HepG2 (cell line): ENCODE measurements around the gene ZMAT2. TPM values are rescaled to one million over a fixed set of nuclear protein-coding genes. Genes with fewer than 3 reads are reported as not detected.

Experiments used
- ATF1 ChIP-seq: IDR thresholded peaks from 2 replicates; pipeline ENCODE4 v1.6.1; 2016; ENCODE audit warnings: mild to moderate bottlenecking, control low read depth
- ATF7 ChIP-seq, 2 experiments: fragments of 450-650 bp in 1 of 2; sonication (generic) in 1 of 2; formaldehyde crosslinking in 1 of 2; IDR thresholded peaks; 2 replicates each; pipeline versions ENCODE4 v1.4.0 to v1.6.1; 2016 to 2020; ENCODE audit warnings: antibody characterized with exemption in 1 of 2, mild to moderate bottlenecking in 1 of 2, missing genetic modification reagents in 1 of 2
- CBX5 ChIP-seq: sonication (generic); formaldehyde crosslinking; IDR thresholded peaks from 2 replicates; pipeline ENCODE4 v1.4.0; 2020; ENCODE audit warnings: missing genetic modification reagents, borderline replicate concordance
- CEBPG ChIP-seq: IDR thresholded peaks from 2 replicates; pipeline ENCODE4 v1.6.1; 2016
- DBP ChIP-seq: sonication (generic); formaldehyde crosslinking; IDR thresholded peaks from 2 replicates; pipeline ENCODE4 v1.4.0; 2020; ENCODE audit warnings: missing genetic modification reagents; ENCODE audit errors: not compliant biosample characterization
- DMAP1 ChIP-seq: IDR thresholded peaks from 2 replicates; pipeline ENCODE4 v1.6.1; 2016
- GRHL1 ChIP-seq: sonication (generic); formaldehyde crosslinking; conservative IDR thresholded peaks from 2 replicates; pipeline ENCODE4 v1.8.0; 2022; ENCODE audit warnings: missing genetic modification reagents
- HES4 ChIP-seq: sonication (generic); formaldehyde crosslinking; IDR thresholded peaks from 2 replicates; pipeline ENCODE4 v1.9.0; 2021; ENCODE audit warnings: mild to moderate bottlenecking, missing genetic modification reagents, borderline replicate concordance
- HOXA3 ChIP-seq: sonication (generic); formaldehyde crosslinking; IDR thresholded peaks from 2 replicates; pipeline ENCODE4 v1.5.0; 2020; ENCODE audit warnings: missing genetic modification reagents
- MIER3 ChIP-seq: IDR thresholded peaks from 2 replicates; pipeline ENCODE4 v1.6.1; 2016; ENCODE audit warnings: missing compliant biosample characterization, borderline replicate concordance
- PHB2 ChIP-seq: fragments of 450-650 bp; IDR thresholded peaks from 2 replicates; pipeline ENCODE4 v1.6.1; 2018; ENCODE audit not compliant: partially characterized antibody
- RFXANK ChIP-seq: IDR thresholded peaks from 2 replicates; pipeline ENCODE4 v1.6.1; 2016
- TMF1 ChIP-seq: sonication (generic); formaldehyde crosslinking; IDR thresholded peaks from 2 replicates; pipeline ENCODE4 v1.8.1; 2022; ENCODE audit warnings: low read depth, missing genetic modification reagents
- ZBTB8A ChIP-seq: sonication (generic); formaldehyde crosslinking; IDR thresholded peaks from 2 replicates; pipeline ENCODE4 v1.4.0; 2020; ENCODE audit warnings: mild to moderate bottlenecking, low read depth, missing genetic modification reagents, borderline replicate concordance
- ZNF530 ChIP-seq: sonication (generic); formaldehyde crosslinking; IDR thresholded peaks from 2 replicates; pipeline ENCODE4 v1.5.0; 2020; ENCODE audit warnings: low read depth, mild to moderate bottlenecking, missing genetic modification reagents
- polyA plus RNA-seq, 8 experiments: library from polyadenylated mRNA; depleted of rRNA in 3 of 8; stranded (reverse) in 7 of 8; unstranded in 1 of 8; fragments of >200 nt; fragmentation: Illumina TruSeq in 4 of 8; extraction: Trizol in 4 of 8; gene quantifications; 2 replicates each; pipeline versions ENCODE4 v1.2.1 to v1.2.3, GENCODE V29; 2011 to 2016; ENCODE audit warnings: low read depth in 4 of 8, missing spikeins in 1 of 8, mixed read lengths in 1 of 8; ENCODE audit not compliant: insufficient read depth in 1 of 8
- total RNA-seq, 5 experiments: library from RNA; depleted of rRNA; stranded (reverse); fragments of >200 nt; fragmentation: Illumina TruSeq; extraction: Trizol; gene quantifications; 2 replicates each; pipeline ENCODE4 v1.2.3, GENCODE V29; 2016; ENCODE audit warnings: low read depth in 1 of 5
- TF ChIP-seq, protein P1 (sequence below): sonication (generic); formaldehyde crosslinking; IDR thresholded peaks from 2 replicates; pipeline ENCODE4 v1.5.1; 2020; ENCODE audit warnings: missing genetic modification reagents, mild to moderate bottlenecking, borderline replicate concordance
- TF ChIP-seq, protein P2 (sequence below): sonication (generic); formaldehyde crosslinking; IDR thresholded peaks from 2 replicates; pipeline ENCODE4 v1.8.1; 2023; ENCODE audit warnings: mild to moderate bottlenecking, moderate library complexity, missing genetic modification reagents
- TF ChIP-seq, protein P3 (sequence below): sonication (generic); formaldehyde crosslinking; IDR thresholded peaks from 2 replicates; pipeline ENCODE4 v1.4.0; 2020; ENCODE audit warnings: low read depth, missing genetic modification reagents
- TF ChIP-seq, protein P4 (sequence below): IDR thresholded peaks from 2 replicates; pipeline ENCODE4 v1.6.1; 2018; ENCODE audit warnings: missing genetic modification reagents, mild to moderate bottlenecking, missing compliant biosample characterization

ZMAT2 gene
- total and polyA plus RNA-seq, 2 of the 13 experiments (the other 11 are each of a cell fraction or from before 2014, with no cell fraction given) = 35.4 to 92.8 TPM

DNA sequence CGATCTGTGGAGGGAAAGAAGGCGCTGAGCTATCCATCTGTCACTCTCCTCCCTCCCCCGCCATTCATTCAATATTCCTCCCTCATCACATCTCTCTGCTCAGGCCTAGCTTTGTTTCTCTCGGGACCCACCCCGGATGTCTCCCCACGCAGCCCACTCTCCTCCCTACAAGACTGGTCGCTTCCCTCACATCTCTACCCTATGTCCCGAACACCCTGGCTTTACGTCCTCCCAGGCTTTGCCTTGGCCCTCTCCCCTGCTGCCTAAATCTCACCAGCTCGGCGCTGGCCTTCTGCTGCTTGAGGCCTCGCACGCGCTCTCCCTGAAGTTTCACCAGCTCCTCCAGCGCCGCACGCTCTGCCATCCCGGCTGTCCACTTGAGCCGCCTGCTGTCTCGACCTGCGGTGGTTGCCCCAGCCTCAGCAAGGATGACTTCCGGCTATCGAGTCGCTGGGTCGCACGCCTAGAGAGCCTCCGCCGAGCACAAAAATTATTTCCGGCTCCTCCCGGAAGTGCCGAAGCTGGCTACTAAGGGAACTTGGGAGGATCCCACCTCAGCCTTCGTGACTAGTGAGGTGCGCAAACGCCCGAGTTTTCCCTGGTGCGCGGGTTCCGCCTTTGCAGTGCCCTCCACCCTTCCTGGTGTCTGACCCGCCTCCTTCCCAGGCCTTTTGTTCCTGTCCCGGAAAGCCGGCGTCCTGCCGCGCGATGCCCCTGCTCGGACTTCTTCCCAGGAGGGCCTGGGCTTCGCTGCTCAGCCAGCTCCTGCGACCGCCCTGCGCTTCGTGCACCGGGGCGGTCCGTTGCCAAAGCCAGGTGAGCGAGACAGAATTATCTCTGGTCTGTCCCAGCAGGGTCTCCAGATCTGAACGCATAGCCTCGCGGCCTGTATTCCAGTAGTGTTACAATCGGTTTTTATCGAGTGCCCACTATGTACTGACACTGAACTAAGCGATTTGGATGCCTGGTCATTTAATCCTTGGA lies 9.0 kb upstream of the ZMAT2 start, which contains the start of the genes HARS1 and HARS2 (continued):
- TF ChIP-seq, protein P1, sequence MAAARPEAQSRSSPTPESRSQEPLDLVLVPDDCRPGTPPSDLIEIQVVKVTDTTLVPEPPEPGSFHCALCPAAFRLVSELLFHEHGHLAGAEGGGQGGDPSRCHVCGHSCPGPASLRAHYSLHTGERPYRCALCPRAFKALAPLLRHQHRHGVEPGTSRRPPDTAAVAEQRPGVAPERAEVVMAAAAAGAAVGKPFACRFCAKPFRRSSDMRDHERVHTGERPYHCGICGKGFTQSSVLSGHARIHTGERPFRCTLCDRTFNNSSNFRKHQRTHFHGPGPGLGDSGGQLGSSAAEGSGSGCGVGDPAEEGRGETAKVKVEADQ = 0 out of 2 replicates have a peak, but pooled peaks have one; percentile 9
- TF ChIP-seq CBX5 (CRISPR knock-in tag) (peak; percentile 61; the same call in 1 of the 2 replicates), ZBTB8A (CRISPR knock-in tag) (no peak), ATF1 (CRISPR knock-in tag) (no peak), CEBPG (CRISPR knock-in tag) (peak; percentile 47), ZNF530 (CRISPR knock-in tag) (no peak), RFXANK (CRISPR knock-in tag) (no peak), HES4 (CRISPR knock-in tag) (0 out of 2 replicates have a peak, but pooled peaks have one; percentile 30), ATF7 (IDR thresholded peaks at IDR 0.05) (no peak), ATF7 (CRISPR knock-in tag; IDR thresholded peaks at IDR 0.05) (no peak), DMAP1 (CRISPR knock-in tag) (peak; percentile 75), TMF1 (no peak), PHB2 (no peak), DBP (peak; percentile 87), MIER3 (CRISPR knock-in tag) (peak; percentile 35; the same call in 1 of the 2 replicates), HOXA3 (peak; percentile 89), GRHL1 (CRISPR knock-in tag) (no peak)
- TF ChIP-seq, protein P2, sequence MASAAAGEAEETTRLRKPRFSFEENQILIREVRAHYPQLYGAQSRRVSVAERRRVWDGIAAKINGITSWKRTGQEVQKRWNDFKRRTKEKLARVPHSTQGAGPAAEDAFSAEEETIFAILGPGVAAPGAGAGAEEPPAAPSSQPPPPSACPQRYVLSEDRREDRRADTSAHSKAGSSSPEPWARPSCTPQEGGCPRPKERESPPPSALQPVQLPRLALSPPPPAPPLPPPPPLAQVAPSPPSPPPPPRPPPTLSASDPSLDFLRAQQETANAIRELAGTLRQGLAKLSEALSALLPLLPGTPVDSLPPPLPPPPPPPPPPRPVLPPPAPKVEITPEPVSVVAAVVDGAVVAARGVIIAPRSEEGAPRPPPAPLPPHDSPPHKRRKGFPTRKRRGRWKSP = no peak; the same call in 1 of the 2 replicates
- TF ChIP-seq, protein P3, sequence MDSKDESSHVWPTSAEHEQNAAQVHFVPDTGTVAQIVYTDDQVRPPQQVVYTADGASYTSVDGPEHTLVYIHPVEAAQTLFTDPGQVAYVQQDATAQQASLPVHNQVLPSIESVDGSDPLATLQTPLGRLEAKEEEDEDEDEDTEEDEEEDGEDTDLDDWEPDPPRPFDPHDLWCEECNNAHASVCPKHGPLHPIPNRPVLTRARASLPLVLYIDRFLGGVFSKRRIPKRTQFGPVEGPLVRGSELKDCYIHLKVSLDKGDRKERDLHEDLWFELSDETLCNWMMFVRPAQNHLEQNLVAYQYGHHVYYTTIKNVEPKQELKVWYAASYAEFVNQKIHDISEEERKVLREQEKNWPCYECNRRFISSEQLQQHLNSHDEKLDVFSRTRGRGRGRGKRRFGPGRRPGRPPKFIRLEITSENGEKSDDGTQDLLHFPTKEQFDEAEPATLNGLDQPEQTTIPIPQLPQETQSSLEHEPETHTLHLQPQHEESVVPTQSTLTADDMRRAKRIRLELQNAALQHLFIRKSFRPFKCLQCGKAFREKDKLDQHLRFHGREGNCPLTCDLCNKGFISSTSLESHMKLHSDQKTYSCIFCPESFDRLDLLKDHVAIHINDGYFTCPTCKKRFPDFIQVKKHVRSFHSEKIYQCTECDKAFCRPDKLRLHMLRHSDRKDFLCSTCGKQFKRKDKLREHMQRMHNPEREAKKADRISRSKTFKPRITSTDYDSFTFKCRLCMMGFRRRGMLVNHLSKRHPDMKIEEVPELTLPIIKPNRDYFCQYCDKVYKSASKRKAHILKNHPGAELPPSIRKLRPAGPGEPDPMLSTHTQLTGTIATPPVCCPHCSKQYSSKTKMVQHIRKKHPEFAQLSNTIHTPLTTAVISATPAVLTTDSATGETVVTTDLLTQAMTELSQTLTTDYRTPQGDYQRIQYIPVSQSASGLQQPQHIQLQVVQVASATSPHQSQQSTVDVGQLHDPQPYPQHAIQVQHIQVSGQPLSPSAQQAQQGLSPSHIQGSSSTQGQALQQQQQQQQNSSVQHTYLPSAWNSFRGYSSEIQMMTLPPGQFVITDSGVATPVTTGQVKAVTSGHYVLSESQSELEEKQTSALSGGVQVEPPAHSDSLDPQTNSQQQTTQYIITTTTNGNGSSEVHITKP = 0 out of 2 replicates have a peak, but pooled peaks have one; percentile 67
- TF ChIP-seq, protein P4, sequence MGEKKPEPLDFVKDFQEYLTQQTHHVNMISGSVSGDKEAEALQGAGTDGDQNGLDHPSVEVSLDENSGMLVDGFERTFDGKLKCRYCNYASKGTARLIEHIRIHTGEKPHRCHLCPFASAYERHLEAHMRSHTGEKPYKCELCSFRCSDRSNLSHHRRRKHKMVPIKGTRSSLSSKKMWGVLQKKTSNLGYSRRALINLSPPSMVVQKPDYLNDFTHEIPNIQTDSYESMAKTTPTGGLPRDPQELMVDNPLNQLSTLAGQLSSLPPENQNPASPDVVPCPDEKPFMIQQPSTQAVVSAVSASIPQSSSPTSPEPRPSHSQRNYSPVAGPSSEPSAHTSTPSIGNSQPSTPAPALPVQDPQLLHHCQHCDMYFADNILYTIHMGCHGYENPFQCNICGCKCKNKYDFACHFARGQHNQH (CRISPR knock-in tag) = peak; percentile 85
